Lower leg skin (tissue), 3 donors: Measurements from ENCODE around the gene DMAC2L.

Experiments used
- POLR2A ChIP-seq, 2 donors: fragments of 450-650 bp; IDR thresholded peaks; one replicate each; pipeline ENCODE4 v1.6.1; 2016 to 2017; ENCODE audit warnings: antibody characterized with exemption in 2 of 2, mild to moderate bottlenecking in 1 of 2, moderate library complexity in 1 of 2
- TF ChIP-seq, protein P1 (sequence below), 3 donors: fragments of 450-650 bp; IDR thresholded peaks; one replicate each; pipeline ENCODE4 v1.5.1; 2016; ENCODE audit warnings: antibody characterized with exemption in 3 of 3, mild to moderate bottlenecking in 3 of 3, moderate library complexity in 2 of 3

DNA sequence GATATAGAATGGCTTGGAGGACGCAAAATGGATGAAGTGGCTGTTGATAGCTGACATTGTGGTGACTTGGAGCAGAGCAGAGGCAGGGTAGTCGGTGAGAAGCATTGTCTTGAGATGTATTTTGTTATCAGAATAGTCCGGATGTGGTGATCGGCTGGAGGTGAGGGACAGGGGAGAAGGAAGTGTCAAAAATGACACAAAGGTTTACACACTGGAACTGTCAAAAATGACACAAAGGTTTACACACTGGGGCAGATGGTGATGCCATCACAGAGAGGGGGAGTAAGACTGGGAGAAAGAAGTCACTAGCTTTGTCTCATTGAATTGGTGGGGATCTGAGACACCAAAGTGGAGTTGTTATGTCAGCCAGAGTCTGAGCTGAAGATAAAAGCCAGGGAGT, 54.5 kb downstream of the DMAC2L start:
- TF ChIP-seq, protein P1, sequence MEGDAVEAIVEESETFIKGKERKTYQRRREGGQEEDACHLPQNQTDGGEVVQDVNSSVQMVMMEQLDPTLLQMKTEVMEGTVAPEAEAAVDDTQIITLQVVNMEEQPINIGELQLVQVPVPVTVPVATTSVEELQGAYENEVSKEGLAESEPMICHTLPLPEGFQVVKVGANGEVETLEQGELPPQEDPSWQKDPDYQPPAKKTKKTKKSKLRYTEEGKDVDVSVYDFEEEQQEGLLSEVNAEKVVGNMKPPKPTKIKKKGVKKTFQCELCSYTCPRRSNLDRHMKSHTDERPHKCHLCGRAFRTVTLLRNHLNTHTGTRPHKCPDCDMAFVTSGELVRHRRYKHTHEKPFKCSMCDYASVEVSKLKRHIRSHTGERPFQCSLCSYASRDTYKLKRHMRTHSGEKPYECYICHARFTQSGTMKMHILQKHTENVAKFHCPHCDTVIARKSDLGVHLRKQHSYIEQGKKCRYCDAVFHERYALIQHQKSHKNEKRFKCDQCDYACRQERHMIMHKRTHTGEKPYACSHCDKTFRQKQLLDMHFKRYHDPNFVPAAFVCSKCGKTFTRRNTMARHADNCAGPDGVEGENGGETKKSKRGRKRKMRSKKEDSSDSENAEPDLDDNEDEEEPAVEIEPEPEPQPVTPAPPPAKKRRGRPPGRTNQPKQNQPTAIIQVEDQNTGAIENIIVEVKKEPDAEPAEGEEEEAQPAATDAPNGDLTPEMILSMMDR (IDR thresholded peaks at IDR 0.05) = no peak
- no peak for TF ChIP-seq POLR2A (IDR thresholded peaks at IDR 0.05)
